ENCODE measurements around the gene S100A2.

S100A2 gene

DNA sequence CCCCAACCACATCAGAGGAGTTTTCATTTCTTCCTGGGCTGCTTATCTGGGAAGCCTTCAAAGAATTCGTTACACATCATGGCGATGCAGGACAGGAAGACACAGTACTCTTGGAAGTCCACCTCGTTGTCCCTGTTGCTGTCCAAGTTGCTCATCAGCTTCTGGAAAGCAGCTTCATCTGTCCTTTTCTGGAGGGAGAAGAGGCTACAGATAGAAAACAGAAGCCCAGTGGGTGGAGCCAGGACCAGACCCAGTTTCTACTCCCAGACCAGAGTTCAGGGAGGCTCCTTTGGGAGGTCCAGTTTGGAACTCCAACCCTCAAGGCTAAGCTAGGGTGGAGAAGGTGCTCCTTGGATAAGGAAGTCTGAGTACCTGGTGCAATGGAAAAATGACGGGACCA, 21.9 kb downstream of the S100A2 start:
- DNase-seq: no peak

DNA sequence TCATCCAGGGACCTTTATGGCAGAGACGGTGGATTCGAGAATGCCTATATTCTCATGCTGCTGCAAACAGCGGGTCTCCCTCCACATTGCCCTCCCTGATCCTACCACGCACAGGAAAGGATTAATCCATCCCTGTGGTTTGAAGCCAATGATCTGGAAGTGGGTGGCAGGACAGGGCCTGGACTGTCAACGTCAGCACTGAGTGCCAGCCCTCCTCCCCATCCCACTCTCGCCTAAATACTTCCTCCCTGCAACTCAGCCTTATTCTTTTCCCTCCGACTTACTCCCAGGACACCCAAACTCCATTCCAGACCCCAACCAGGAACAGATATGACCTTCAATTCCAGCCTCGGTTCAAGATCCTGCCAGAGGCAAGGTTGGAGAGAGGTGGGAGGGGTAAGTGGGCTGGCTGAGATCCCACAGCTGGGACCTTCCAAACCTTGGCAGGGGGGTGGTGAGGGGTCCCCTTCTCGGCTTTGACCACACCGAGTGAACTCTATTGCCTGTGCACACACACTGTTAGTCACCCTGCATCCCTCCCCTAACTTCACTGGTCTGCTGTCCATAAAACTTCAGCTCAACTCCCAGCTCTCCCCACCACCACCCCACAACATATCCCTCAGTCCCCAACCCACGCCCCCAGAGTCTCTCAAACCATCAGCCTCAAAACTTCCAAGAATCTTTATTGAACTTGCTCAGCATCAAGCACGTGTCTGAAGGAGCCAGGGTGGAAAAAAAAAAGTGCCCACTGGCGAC, 22.5 kb downstream of the S100A2 start:
- no peak for DNase-seq

DNA sequence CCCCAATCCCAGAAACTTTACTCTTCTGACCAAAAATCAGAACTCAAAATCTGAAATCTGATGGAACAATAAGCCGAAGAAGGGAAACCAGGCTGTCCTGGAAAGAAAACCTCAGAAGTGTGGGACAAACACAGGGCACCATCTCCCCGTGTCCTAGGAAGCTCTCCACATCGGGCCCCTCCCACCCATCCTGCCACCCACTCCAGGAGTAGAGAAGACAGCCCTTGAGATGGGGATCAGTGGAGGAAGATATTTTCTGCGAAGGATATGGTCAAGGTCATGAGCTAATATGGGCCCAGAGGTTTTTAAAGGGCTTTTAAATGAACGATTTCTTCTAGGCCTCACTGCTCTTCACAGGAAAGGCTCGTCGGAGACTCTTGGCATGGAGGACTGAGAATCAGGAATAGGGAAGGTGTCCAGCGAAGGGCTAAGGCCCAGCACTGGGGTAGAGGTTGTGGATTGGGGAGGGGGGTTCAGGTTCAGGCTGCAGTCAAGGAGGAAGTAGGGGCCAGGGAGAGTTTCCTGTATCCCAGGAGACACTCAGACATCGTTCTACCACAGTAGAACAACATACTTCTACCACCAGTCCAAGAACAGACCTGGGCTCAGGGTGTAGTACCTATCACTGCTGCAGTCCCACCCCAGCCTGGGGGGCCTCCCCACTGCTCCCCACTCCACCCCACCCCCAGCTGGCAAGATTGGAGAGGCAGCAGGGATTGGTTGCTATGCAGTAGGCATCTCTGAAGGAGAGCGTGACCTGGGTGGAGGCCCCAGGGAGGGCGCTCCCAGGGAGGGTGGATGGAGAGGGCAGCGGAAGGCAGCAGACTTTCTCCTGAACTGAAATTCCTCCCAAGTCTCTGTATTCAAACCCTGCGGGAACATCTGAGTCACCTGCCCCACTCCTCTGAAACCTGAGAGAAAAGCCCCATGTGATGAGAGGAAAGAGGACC, 23.7 kb downstream of the S100A2 start:
- DNase-seq: no peak

DNA sequence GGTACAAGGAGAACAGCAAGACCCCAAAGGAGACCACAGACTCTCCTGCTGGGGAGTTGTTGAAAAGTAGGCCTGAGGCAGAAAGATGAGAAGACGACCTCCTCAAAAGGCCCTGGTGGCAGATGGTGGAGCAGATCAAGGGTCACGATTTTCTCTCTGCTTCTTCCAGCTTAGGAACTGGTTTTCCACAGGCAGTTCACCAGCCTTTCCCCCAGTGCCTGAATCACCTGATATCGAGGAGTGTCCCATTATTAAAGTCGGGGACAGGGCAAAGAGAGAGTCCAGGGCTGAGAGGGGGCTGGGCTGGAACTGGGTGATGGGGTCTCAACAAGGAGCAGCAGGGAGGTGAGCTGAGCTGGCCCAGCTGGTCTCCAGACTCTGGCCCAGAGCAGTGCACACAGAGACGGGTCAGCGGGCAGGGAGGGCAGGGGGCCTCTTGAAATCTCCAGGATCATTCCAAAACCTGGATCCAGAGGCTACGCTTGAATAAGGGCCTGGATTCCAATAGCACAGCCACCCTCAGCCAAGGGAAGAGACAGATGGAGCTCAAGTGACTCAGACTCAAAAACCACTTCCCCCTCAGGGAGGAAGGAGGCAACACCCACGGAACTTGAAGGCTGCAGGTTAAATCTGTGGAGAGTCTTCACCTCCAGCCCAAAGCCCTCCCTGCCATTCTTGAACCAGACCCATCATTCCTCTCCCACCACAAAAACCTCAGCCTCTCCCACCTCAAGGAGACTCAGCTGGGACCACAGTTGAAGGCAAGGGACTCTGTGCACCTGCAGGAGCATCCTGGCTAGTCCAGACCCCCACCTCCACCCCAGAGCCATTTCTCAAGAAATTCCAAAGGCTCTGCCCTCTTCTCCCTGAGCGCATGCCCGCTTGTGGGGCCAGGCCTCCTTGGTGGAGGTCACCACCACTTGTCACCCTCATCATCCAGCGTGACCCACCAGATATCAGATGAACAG, 25.0 kb downstream of the S100A2 start, which contains the start of gene S100A5:
Gene S100A5, minus strand, starts transcription at position 541 of the 968 bp plus-strand sequence. CDS start 743 bp downstream, outside the sequence.
- DNase-seq: no peak

DNA sequence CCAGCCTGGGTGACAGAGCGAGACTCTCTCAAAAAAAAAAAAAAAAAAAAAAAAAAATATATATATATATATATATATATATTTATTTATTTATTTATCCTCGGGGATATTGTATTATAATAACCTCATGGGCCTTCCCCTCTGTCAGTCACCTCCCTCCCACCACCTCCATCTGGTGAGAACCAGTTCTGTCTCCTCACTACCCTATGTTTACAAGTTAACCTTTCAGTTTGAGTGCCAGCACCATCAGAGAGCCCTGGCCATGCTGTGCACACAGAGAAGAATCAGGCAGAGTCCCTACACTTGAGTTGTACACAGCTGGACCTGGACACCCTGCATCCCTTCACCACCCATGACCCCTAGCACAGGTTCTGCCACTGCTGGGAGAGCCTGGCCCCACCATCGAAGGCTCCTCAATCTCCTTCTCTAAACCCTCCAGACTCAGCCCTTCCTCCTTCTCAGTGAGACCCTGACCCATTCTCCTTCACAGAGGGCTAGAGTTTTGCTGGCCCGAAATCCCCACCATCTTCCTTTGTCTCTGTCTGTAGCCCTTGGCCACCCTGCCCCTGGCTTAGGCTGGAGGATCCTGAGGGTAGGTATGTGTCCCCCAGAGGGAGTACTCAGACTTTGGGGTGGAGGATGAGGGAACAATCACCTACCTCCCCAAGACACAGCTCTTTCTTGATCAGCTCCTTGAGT, 26.1 kb downstream of the S100A2 start:
- DNase-seq: no peak

DNA sequence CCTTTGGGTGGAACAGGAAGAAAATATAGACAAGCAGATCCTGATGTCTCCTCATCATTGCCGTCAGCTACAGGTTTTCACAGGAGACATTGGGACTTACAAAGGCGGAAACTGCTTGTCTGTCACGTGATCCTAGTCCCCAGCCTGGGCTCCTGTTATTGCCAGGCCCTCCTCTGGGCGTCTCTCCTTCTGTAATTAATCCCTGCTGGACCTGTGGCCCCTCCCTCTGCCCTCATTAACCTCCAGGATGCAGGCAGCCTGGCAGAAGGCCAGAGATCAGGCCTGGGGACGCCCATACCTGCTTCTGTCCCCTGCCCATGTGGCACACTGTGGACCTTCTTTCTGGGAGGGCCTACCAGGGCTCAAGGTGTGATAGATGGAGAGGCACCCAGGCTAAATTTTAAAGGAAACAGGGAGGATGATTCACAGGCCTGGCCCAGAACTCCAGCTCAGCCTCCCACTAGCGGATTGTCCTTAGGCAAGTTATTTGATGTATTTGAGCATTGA, 27.3 kb downstream of the S100A2 start:
- peak; percentile 39 for DNase-seq

DNA sequence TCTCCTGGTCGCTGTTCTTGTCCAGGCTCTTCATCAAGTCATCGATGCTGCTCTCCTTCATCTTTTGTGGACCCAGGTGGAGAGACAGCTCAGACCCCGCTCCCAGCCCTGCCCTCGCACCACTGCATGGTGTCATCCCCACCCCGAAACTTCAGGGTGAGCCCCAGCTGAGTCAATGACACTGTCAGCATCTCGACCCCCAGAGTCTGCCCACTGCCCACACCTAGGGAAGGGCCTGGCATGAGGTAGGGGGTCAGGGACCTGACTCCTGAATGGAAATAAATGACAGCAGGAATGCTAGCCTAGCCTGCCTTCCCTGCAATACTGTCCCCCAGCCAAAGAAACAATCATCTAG, 28.3 kb downstream of the S100A2 start:
- no peak for DNase-seq

DNA sequence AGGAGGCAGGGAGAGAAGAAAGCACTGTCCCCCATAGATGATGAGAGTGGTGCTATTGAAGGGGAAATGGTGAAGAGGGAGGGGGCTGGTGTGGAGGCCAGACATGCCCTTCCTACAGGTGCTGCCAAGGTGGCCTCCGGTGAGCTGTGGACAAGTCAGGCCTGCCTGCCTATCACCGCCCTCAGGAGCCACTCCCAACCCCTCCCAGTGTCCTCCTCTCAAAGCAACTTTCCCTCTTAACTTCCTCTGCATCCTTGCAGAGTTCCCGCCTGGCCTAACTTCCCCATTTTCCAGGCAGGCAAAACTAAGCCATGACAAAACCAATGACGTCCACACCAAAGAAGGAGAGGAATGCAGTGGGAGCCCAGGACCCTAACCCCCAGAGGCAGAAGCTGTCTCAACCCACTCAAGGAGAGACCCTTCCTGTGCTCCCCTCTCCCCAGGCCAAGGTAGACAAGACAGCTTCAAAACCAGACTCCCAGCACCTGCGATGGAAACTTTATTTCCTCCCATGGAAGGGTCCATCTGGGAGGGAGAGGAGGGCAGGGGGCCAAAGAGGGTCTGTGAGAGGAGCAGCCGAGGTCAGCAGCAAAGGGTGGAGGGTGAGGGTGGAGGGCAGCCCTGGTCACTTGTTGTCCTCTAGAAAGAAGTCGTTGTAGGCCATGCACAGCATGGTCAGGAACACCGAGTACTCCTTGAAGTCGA, 28.8 kb downstream of the S100A2 start:
- no peak for DNase-seq

DNA sequence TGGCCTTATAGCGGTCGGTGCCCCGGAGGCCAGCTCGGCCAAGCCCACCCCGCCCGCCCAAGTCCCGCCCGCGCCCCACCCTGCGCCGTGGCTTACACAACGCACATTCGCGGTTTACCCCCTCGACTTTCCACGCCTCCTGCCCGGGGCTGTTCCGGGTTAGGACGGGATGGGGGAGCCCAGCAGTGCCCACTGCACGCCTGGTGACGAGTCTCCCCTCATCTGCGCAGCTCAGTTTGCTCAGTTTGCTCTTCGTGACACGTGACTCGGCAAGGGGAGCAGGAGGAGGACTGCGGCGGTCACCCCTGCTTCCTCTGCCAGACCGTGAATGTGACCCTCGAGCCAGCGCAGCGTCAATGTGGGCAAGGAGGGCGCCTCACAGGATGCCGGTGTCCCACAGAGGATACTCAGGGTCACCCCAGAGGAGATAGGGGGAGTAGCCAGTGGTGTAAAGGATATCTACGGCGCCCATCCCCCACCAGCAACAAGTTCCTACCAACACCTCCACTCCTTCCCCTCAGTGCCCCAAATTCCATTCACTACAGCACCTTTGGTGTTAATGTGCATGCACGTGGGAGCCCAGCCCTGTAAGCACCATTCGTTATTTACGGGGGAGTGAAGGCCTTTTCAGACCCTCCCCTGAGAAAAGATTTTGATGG, 29.5 kb downstream of the S100A2 start:
- DNase-seq: no peak

DNA sequence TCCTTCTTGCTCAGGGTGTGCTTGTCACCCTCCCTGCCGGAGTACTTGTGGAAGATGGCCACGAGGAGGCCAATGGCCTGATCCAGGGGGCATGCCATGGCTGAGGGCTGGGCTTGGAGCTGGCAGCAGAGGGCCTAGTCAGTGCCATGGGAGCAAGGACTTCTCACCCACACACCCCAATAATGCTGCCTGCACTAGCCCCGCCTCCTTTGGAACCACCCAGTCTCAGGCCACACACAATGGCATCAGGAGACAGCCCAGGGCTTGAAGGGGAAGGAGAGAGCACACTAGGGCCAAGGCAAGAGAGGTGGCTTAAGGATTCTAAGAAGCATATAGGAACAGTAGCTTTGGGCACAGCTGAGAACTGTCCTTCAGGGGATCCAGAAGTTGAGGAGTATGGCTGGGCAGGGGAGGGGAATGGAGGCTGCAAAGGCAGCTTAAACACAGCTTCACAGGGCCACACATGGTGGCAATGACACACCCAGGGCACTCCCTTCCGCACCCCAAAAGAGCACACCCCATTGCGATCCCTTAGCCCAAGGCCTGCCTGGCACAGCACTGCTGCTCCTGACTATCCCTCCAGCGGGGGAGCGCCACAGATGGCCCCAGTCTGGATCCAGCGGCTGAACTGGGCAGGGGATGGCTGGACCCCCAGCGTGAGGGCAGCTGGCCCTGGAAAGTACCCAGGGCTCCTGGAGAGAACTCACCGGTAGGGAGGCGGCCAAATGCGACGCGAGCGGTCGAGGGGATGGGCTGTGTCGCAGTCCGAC, 30.2 kb downstream of the S100A2 start, which contains the start of gene S100A6:
Gene S100A6, minus strand, starts transcription at position 750 of the 770 bp plus-strand sequence. Its CDS starts 652 bp downstream, at position 98.
- DNase-seq: no peak

DNA sequence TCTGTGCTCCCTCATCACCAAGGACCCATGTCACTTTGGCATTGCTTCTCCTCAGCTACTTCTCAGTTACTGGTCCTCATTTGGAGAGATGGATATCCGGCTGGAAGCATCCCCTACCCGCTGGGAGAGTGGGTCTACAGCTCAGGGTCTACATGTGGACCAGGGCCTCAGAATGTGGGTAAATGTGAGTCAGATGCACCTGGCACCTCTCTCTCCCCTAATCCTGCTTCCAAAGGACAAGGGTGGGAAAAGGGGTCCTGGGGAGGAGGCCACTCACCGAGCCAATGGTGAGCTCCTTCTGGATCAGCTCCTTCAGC, 30.8 kb downstream of the S100A2 start:
- DNase-seq: no peak

DNA sequence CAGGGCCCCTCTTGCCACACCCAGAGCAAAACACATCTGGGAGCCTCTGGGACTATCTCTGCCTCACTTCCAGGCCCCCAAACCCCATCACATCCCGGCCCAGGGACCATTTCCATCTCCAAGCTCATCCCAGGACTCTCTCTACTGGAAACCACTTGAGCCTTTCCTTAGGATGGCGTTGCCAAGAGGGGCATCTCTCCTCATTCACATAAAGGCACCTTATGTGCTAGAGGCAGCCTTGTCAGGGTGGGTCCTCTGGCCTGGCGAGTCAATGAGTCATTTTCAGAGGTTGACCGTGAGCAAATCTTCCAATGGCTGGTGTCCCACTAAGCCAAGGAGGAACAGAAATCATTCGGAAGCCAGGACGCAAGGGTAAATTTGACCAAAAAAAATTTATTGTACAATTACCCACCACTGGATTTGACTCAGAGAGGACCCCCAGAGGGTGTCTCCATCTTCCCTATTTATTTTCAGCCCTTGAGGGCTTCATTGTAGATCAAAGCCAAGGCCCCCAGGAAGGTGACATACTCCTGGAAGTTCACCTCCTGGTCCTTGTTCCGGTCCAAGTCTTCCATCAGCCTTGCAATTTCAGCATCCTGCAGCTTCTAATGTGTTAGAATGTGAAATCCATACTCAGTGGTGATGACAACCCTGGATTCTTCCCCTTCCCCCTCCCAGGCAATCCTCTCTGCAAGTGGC, 31.3 kb downstream of the S100A2 start:
- DNase-seq: no peak

DNA sequence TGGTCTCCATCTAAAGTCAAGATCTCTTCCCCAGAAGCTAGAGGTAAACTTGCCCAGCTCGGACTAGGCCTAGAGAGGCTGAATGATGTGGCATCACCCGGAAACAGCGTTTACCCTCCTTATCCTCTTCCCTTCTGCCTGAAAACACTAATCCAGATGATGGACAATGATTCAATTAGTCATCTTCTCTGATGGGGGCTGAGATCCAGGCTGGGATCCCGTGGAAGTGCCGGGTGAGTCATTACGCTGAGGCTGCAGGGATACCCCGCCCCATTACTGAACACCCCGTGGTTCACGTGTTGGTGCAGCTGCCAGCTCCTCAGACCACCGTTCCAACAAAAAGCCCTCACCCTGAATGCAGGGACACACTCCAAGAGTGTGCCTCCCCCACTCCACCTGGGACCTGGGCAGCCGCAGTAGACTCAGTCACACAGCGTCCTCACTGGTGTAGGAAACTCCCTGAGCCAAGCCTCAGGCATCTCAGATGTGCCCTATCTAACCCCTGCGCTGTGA, 31.9 kb downstream of the S100A2 start:
- DNase-seq: no peak

DNA sequence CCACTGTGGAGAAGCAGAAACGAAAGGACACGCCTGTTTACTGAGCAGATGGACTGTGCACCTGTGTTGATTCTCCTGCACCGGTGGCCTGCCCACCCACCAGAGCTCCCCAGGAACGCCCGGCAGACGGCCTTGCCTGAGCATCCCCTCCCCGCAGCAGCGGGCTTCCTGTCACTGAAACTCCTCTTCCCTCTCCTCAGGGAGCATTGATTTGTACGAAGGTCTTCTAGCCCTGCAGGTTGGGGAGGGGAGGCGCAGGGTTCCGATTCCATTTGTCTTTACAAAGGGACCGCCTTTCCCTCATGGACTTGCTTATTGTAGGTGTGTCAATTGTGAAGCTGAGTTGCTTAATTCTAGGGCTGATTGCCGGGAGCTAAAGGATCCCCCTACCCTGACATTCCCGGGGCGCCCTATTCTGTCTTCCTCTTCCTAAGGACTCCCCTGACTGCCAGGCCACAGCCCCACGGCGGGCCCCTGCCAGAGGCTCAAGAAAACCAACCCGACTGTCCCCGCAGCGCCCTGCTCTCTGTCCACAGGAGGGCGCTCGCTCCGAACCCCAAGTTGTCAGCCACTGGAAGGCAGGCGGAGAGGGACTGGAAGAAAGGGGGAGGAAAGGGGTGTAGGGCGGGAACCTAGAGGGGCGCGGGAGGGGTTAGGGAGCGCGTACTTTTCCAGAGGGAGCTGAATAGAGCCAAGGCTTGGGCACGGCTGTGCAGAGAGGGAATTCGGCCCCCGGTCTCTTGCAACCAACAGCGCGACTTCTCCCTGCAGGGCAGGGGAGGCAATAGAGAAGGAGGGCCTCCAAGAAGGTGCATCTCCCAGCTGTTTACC, 32.7 kb downstream of the S100A2 start:
- DNase-seq: no peak

DNA sequence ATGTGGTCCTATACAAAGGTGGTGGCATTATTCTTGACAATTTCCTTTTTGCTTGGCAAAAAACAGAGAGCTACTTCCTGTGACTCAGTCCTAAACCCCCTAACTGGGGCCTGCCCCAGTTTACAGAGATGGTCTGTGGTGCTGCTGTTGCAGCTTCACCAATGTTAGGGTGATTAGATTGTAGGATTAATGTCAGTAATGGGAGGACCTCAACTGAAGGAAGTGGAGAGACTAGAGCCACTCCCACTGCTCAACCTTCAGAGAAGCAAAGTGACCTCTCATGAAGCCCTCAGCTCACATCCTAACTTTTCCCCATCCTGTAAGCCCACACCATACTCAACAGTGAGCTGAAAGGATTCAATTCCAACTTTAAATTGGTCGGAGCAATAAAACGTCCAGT, 33.5 kb downstream of the S100A2 start:
- DNase-seq: no peak

DNA sequence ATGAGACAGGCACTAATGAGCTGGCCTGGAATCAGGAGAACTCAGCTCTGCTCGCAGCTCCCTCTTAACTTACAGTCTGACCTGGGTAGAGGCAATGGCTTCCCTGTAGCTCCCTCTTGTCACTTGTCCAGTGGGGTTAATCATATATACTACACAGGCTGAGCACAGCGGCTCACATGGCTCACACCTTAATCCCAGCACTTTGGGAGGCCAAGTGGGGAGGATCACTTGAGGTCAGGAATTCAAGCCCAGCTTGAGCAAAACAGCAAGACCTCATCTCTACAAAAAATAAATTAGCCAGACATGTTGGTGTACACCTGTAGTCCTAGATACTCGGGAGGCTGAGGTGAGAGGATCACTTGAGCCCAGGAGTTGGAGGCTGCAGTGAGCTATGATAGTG, 34.0 kb downstream of the S100A2 start:
- no peak for DNase-seq

DNA sequence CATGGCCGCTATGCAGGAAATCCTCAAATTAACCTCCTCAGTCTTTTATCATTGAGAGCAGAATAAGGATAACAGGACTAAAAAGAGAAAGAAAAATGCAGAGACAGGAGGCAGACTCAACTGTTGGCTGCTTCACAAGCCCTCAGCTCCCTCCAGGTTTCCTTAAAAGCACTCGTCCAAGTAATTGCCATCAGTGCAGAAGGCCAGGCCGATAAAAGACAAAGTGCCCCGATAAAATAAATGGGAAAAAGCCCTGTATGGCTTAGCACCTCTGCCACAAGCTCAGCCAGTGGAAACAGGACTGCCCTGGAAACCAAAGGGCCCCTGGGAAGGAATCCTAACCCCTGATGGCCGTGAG, 38.0 kb downstream of the S100A2 start:
- DNase-seq: no peak

DNA sequence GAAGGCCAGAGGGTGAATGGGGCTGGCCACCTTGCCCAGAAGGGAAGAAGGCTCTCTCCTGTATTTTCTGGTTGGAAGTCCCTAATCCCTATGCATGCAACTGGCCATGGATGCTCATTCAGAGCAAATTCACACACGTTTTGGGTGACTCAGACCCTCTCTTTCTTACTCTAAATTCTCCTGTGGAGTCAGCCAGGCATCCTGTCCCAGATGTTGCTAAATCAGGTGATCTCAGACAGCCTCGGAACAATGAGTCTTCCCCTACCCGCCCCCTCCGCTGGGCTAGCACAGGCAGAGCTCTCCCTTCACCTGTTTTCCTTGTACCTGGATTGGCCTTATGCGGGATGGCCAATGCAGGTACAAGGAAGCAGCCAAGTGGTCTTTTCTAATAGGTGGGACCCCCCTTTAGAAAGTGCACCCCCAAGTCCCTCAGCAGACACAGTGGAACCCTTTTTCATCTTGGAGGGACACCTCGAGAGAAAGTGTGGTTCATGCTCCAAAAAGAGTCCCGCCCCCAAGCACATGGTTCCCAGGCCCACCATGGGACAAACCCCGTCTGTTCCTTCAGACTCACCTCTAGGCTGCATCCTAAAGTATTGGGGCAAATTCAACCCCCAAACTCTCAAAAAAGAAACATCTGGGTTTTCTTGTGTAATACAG, 38.5 kb downstream of the S100A2 start:
- no peak for DNase-seq
